SH-SY5Y (cell line): Measurements from ENCODE around the gene AGL.

Experiments
- GATA2 ChIP-seq: IDR thresholded peaks from 2 replicates; pipeline ENCODE4 v1.6.1; 2011; ENCODE audit warnings: mild to moderate bottlenecking, low read depth, low read length
- GATA3 ChIP-seq: IDR thresholded peaks from 2 replicates; pipeline ENCODE4 v1.6.1; 2011; ENCODE audit warnings: low read depth, mild to moderate bottlenecking, low read length, moderate library complexity

AGL gene

GRCh38 chr1:99849744-99850458, at the start of gene AGL:
Gene AGL (plus strand): TSS chr1:99850361. CDS start chr1:99851043, 682 bp downstream.
- TF ChIP-seq GATA3 (no peak), GATA2 (no peak)

DNA sequence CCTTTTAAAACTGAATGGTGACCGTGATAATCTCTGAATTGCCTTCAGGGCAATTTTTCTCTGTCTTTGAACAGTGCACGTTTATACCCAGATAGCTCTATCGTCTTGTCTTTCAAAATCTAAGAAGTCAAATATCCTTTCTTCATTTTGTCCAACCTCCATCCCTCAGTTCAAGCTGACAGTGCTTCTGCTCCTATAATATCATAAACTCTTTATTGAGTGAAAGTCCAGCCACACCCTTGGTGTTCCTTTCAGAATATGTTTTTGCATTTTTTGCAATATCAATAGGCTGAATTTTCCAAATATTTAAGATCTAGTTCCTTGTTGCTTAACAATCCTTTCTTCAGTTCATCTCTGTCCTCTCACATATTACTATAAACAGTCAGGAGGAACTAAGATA, 48.6 kb upstream of the AGL start:
- no peak for TF ChIP-seq GATA3
- TF ChIP-seq GATA2 = no peak

DNA sequence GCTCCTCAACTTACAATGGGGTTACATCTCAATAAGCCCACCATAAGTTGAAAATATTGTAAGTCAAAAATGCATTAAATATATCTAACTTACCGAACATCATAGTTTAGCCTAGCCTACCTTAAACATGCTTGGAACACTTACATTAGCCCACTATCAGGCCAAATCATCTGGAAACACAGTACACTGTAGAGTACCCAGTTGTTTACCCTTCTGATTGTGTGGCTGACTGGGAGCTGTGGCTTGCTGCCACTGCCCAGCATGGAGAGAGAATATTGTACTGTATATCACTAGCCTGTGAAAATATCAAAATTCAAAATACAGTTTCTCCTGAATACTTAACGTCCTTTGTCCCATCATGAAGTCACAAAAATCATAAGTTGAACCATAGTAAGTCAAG, 43.3 kb upstream of the AGL start:
- no peak for TF ChIP-seq GATA2
- TF ChIP-seq GATA3 = no peak

GRCh38 chr1:99808391-99809115, 41.6 kb upstream of the AGL start:
- TF ChIP-seq GATA3 (no peak), GATA2 (no peak)

- TF ChIP-seq GATA3 (no peak), GATA2 (no peak)
Measured at GRCh38 chr1:99811075-99811474, 39.1 kb upstream of the AGL start.

DNA sequence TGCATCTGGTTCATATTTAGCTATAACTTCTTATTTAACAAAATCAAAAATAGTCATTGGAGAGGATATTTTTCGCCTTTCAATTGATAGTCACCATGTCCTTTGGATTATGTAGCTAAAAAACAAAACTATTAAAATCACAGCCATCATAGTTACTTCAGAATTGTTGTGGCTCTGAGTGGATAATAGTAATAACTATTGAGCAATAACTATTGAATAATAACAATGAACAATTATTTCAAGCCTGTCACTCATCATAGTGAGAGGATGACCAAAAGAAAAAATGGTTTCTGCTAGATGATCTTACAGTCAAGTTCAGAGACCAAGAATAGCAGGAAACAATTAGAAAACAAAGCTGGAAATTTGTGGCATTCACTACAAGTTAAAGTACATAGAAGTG, 38.4 kb upstream of the AGL start:
- TF ChIP-seq GATA2 (no peak), GATA3 (no peak)

DNA sequence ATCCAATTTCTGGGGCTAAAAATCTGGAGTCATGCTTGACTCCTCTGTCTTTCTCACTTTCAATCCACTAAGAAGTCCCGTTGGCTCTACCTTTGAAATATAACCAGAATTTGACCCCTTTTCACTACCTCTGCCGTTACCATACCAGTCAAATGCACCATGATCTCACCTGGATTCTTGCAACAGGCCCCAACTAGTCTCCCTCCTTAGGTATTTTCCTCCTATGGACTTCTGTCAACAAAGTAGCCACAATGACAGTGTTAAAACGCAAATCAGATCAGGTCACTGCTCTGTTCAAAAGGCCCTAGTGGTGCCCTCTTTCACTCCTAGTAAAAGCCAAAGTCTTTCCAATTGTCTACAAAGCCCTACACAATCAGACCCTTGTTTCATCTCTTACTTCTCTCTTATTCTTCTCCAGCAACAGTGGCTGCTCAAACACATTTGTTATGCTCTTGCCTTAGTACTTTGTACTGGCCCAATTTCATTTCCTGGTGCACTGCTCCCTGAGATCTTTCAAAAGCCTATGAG, 35.7 kb upstream of the AGL start:
- no peak for TF ChIP-seq GATA3
- TF ChIP-seq GATA2 = no peak

DNA sequence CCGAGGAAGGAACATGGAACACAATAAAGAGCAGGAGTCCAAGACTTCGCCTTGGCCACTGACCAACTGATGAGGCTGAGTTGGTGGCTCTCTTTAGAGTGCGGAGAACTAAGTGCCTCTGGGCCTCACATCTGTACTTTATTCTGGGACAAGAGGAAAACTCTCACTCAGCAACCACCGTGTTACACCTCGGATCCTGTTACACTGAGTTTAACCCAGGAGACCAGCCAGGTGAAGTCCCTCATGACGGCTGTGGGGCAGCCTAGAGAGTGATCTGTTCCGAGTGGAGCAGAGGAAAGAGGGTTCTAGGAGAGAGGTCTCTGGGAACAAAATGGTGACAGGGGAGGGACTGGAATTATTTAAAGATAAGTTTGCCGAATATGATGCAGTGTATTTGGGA, 33.5 kb upstream of the AGL start:
- no peak for TF ChIP-seq GATA2
- TF ChIP-seq GATA3 = no peak

DNA sequence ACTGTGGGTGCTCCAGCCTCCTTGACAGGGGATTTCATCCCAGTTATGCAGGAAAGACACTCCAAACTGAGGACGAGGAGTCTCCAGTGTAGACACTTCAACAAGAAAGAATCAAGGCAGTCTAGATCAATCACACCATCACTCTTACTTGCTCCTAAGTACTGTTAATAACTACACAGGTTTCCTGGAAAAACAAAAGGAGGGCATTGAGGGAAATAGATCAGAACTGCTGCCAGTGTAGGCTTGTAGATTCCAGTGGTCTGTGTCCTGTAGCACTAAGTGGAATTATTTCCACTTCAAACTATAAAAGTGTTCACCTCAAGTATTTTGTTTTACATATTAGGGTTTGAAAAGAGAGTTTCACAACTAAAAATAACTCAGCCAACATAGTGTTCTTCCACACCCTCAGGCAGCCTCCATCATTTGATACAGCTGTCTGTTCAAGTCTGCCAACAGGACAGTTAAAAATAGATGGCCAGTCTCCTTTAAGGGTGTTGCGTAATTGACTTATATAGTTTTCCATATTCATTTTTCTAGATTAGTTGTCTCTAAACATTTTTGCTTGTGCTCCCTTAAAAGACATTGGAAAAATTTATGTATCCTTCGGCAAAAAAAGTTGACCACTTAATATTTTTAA, 32.0 kb upstream of the AGL start:
- TF ChIP-seq GATA2 (no peak), GATA3 (no peak)

DNA sequence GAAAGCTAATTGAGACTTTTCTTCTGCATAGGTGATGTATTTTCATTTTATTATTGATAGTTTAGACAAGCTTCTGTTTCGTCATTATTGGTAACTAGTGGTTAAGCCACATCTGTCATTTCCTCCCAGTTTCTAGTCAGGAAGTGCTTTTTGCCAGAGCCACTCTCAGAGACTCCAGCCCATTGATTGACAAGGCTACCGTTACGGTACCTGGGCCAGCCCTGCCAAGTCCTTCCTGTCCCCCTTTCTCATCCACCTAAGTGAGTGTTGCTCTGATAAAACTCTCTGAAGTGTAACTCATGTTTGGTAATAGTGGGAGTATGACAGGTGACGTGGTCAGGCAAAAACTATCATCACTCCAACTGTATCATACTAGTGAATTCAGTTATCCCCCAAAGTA, 29.6 kb upstream of the AGL start:
- no peak for TF ChIP-seq GATA2
- no peak for TF ChIP-seq GATA3

DNA sequence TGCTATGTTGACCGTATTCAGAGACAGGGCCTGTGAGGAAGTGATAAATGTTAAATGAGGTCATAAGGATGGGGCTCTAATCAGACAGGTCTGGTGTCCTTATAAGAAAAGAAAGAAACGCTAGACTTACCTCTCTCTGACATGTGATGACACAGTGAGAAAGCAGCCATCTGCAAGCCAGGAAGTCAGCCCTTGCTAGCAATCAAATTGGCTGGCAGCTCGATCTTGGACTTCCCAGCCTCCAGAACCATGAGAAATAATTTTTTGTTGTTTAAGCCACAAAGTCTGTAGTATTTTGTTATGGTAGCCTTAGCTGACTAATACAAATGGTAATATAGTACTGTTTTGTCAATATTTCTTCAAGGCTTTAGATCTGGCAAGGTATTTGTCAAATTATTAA, 25.1 kb upstream of the AGL start:
- no peak for TF ChIP-seq GATA2

DNA sequence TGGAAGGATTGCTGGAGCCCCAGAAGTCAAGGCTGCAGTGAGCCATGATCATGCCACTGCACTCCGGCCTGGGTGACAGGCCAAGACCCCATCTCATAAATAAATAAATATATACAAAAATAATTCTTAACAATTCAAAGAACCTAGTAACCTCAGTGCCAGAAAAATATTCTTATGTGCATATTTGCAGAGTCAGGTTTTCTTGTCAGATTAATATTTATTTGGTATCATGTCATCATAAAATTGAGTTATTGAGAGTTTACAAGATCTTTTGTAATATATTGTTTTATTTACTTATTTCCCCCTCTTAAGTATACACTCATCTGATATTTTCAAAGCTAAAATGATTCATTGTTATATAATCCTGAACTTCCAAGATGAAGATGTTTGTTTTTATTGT, 24.5 kb upstream of the AGL start:
- TF ChIP-seq GATA2 = no peak
- TF ChIP-seq GATA3 = no peak

DNA sequence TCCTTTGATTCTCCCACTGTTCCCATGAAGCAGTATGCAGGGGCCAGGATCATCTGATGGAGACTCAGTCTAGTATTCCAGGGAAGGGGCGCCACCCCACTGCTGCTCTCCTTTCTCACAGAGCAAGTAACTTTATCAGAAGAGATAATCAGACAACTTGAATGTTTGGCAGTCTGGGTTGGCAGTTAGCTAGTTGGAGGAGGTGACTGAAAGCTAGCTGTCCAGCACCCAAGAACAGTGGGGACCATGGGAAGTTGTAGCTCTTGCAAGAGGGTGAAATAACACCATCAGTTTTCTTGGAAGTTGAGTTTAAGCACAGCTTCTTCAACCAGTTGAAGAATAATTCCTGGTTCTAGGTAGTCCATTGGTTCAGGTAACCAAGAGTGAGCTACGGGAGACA, 22.2 kb upstream of the AGL start:
- TF ChIP-seq GATA2 (no peak), GATA3 (no peak)

DNA sequence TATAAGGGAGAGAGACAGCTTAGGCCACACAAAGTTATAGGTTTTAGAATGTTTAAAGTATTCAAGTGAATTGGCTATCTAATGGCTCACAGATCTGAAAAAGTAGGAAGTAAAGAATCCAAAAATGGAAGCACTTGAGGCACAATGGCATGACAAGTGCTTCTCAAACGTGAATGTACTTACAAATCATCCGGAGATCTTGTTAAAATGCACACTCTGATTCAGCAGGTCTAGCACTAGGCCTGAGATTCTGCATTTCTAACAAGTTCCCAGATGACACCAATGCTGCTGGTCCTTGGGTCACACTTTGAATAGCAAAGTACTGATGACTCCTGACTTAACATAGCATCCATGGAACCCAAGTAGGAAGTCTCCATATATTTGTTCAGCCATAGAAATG, 20.9 kb upstream of the AGL start:
- TF ChIP-seq GATA3 (no peak), GATA2 (no peak)

DNA sequence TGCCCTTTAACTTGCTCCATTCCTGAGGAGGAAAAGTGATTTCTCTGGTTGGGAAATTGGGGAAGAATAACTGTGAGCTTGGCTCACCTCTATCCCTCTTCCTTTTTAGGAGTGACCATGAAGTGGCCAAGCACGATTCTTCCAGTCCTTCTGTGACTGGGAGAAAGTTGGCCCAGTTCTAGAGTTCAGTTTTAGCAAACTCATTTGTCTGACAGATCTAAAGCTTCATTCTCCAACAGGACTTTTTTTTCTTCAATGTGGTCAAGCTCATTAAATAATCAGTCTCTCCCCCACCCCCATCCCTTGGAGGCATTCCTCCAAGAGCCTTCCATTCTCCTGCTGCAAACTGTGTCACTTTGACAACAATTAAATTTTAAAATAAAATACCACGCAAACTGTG, 6.4 kb upstream of the AGL start:
- no peak for TF ChIP-seq GATA3
- TF ChIP-seq GATA2 = no peak

- no peak for TF ChIP-seq GATA2
- TF ChIP-seq GATA3 = no peak
Measured at GRCh38 chr1:99849413-99849743, 783 bp upstream of the AGL start.
